ENCODE measurements around the gene GRK3.

The GRK3 gene

GRCh38 chr22:25536589-25536988 is 27.9 kb upstream of the GRK3 start:
- TF ChIP-seq CTCF (IDR thresholded peaks at IDR 0.05): no peak
- DNase-seq (ENCODE audit: low spot score): no peak
- no peak overlapping the region for H3K4me3 ChIP-seq
- no peak overlapping the region for H3K27ac ChIP-seq

- no peak for TF ChIP-seq CTCF (IDR thresholded peaks at IDR 0.05)
- Histone ChIP-seq H3K4me3 (no peak overlapping the region), H3K27ac (peak overlapping the region in 1 of 2 donors; percentile 13)
- no peak for DNase-seq (ENCODE audit: low spot score)
These were observed 24.1 kb upstream of the GRK3 start for GRCh38 chr22:25540166-25540907.

GRCh38 chr22:25540908-25541660 is 23.4 kb upstream of the GRK3 start:
- TF ChIP-seq CTCF (IDR thresholded peaks at IDR 0.05): no peak

DNA sequence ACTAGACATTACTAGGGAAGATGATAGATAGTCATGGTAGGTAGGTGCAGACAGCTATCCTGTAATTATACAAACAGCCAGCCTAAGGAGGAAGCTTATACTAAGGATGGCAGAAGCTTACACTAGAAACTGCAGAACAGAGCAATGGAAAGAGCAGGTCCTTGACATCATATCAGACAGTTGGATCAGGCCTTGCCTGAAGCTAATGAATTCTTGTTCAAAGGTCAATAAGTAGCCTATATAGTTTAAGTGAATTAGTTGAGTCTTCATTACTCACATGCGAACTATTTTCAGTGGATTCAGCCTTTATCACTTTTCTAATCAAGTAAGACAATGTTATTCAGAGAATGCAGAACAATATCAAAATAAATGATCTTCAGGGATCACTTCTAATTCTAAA is 22.3 kb upstream of the GRK3 start:
- DNase-seq (ENCODE audit: low spot score): no peak
- Histone ChIP-seq H3K27ac (no peak overlapping the region), H3K4me3 (no peak overlapping the region)
- TF ChIP-seq CTCF (IDR thresholded peaks at IDR 0.05): no peak

More at GRCh38 chr22:25540908-25541660, 23.4 kb upstream of the GRK3 start:
- Histone ChIP-seq H3K27ac (peak overlapping the region in 1 of 2 donors; percentile 13), H3K4me3 (no peak overlapping the region)
- no peak for DNase-seq (ENCODE audit: low spot score)

DNA sequence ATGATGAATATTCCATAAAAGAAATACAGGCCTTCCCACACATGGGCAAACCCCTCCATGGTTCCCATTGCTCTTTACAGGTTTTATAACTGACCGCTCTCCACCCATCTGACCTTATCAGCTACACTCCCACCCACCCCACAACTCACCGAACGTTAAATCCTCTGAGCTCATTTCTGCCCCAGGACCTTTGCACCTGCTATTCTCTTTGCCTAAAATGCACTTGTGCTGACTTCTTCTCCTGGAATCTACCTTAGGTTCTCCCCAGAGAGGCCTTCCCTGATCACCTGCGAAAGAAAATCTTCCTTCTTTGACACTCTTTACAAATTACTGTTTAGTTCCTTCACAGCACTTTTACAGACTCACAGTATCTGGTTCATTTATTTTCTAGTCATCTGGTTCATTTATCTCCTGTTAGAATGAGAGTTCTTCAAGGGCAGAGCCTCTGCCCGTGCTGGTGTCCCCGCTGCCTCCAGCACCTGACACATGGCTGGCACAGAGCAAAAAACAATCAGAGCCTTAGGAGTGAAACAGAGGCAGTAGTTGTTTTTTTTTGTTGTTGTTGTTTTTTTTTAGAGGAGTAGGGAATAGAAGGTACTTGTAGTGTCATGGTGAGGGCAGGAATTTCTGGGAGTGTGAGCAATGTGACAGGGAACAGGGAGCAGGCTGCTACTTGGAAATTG is 21.6 kb upstream of the GRK3 start:
- Histone ChIP-seq H3K27ac (no peak overlapping the region), H3K4me3 (no peak overlapping the region)
- no peak for TF ChIP-seq CTCF (IDR thresholded peaks at IDR 0.05)
- DNase-seq (ENCODE audit: low spot score): no peak

DNA sequence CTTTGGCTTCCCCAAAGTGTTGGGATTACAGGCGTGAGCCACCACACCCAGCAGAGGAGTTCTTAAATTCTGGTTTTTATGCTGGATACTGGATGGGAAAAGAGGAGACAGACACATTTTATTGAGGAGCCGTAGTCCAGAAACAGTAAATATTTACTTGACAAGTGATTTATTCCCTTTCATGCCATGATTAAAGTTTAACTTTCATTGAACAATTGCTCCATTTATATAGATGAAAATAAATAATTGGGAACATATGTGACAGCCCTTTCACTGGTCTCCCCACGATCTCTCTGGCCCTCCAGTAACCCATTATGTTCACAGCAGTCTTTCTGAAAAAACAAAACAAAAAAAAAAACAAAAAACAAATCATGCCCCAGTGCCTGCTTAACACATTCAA is 19.3 kb upstream of the GRK3 start:
- no peak for DNase-seq (ENCODE audit: low spot score)
- Histone ChIP-seq H3K27ac (no peak overlapping the region), H3K4me3 (no peak overlapping the region)
- no peak for TF ChIP-seq CTCF (IDR thresholded peaks at IDR 0.05)

All from coronary artery (tissue), 2 donors.